GM12872 (cell line): ENCODE measurements around the gene ZC3H12D.
A peak's percentile ranks its signal among the peaks of the same experiment; 100 is the strongest.

Experiments
- CTCF ChIP-seq: IDR thresholded peaks from 3 replicates; pipeline ENCODE4 v1.5.1; 2011; ENCODE audit warnings: low read depth, mild to moderate bottlenecking, low read length, moderate library complexity; ENCODE audit not compliant: insufficient read depth

The ZC3H12D gene

GRCh38 chr6:149484733-149485700 lies at the start of gene ZC3H12D:
TSS of gene ZC3H12D (minus strand) at chr6:149485014. CDS start at chr6:149474543, 10,471 bp downstream.
- TF ChIP-seq CTCF = peak; percentile 74

GRCh38 chr6:149529650-149530049 lies 44.8 kb upstream of the ZC3H12D start:
- no peak for TF ChIP-seq CTCF

GRCh38 chr6:149515494-149515893 lies 30.7 kb upstream of the ZC3H12D start:
- TF ChIP-seq CTCF = no peak

- TF ChIP-seq CTCF = no peak
These were observed 29.1 kb upstream of the ZC3H12D start for GRCh38 chr6:149513915-149514314.

GRCh38 chr6:149510793-149511512 lies 26.1 kb upstream of the ZC3H12D start:
- no peak for TF ChIP-seq CTCF

GRCh38 chr6:149508485-149508884 lies 23.7 kb upstream of the ZC3H12D start:
- no peak for TF ChIP-seq CTCF

GRCh38 chr6:149503872-149504271 lies 19.1 kb upstream of the ZC3H12D start:
- no peak for TF ChIP-seq CTCF
